Naive thymus-derived CD4-positive, alpha-beta T cell (primary cell): ENCODE measurements around the gene VSIR. TPM values are rescaled to one million over a fixed set of nuclear protein-coding genes. Genes with fewer than 3 reads are reported as not detected.

ENCODE experiments used
- ATAC-seq: fragments of 150-1000 bp; cut with Tn5 transposase; 2 replicates; pipeline ENCODE4 v1.10.0; 2021; ENCODE audit warnings: mild to moderate bottlenecking, moderate library complexity
- CTCF ChIA-PET: fragments of 350-600 bp; sonication (Branson Sonifier 250); formaldehyde crosslinking; loops from one replicate; lab custom pipeline; 2021; ENCODE audit warnings: antibody characterized with exemption; lab: Charles Lee
- POLR2A ChIA-PET: fragments of 350-600 bp; sonication (Branson Sonifier 250); formaldehyde crosslinking; loops from one replicate; lab custom pipeline; 2021; ENCODE audit warnings: antibody characterized with exemption, inconsistent platforms; lab: Charles Lee
- DNase-seq, 9 donors: peaks; one replicate each; pipeline versions ENCODE4 v3.0.0 to v3.0.0-alpha.2; 2020 to 2022; ENCODE audit warnings: mixed read lengths in 1 of 9
- H3K27ac ChIP-seq: one replicate; pipeline ENCODE4 v1.7.0; 2013; ENCODE audit warnings: mild to moderate bottlenecking, low read depth, low read length, moderate library complexity
- H3K27me3 ChIP-seq, 2 donors: one replicate each; pipeline ENCODE4 v1.7.0; 2013; ENCODE audit warnings: low read length in 2 of 2, mild to moderate bottlenecking in 2 of 2, moderate library complexity in 2 of 2; ENCODE audit not compliant: control insufficient read depth in 2 of 2, insufficient read depth in 2 of 2
- H3K36me3 ChIP-seq, 3 experiments: 1 replicate in 2 of 3; 2 replicates in 1 of 3; pipeline ENCODE4 v1.7.0; 2013; ENCODE audit warnings: low read length in 3 of 3, mild to moderate bottlenecking in 3 of 3, moderate library complexity in 1 of 3; ENCODE audit not compliant: insufficient read depth in 3 of 3, control insufficient read depth in 2 of 3
- H3K4me1 ChIP-seq, 2 donors: one replicate each; pipeline ENCODE4 v1.7.0; 2013; ENCODE audit warnings: low read length in 2 of 2, mild to moderate bottlenecking in 2 of 2, moderate library complexity in 1 of 2; ENCODE audit not compliant: control insufficient read depth in 2 of 2, insufficient read depth in 2 of 2
- H3K4me3 ChIP-seq: 2 replicates; pipeline ENCODE4 v1.7.0; 2013; ENCODE audit warnings: mild to moderate bottlenecking, low read length
- H3K9me3 ChIP-seq, 3 experiments: 1 replicate in 2 of 3; 2 replicates in 1 of 3; pipeline ENCODE4 v1.7.0; 2013; ENCODE audit warnings: low read length in 3 of 3; ENCODE audit not compliant: control insufficient read depth in 2 of 3
- H3K27ac Mint-ChIP-seq, 9 donors: one replicate each; pipeline ENCODE4 v1.8.0; 2020 to 2022; ENCODE audit warnings: mixed read lengths in 9 of 9, mild to moderate bottlenecking in 8 of 9, moderate library complexity in 5 of 9, inconsistent platforms in 2 of 9
- H3K27me3 Mint-ChIP-seq, 5 donors: one replicate each; pipeline ENCODE4 v1.8.0; 2021 to 2022; ENCODE audit warnings: mixed read lengths in 5 of 5, mild to moderate bottlenecking in 1 of 5
- H3K36me3 Mint-ChIP-seq, 5 donors: one replicate each; pipeline ENCODE4 v1.8.0; 2020 to 2022; ENCODE audit warnings: mixed read lengths in 5 of 5, mild to moderate bottlenecking in 3 of 5, inconsistent platforms in 1 of 5
- H3K4me1 Mint-ChIP-seq, 7 donors: one replicate each; pipeline ENCODE4 v1.8.0; 2020 to 2022; ENCODE audit warnings: mixed read lengths in 7 of 7, mild to moderate bottlenecking in 3 of 7, inconsistent platforms in 1 of 7
- H3K4me3 Mint-ChIP-seq, 10 donors: one replicate each; pipeline ENCODE4 v1.8.0; 2020 to 2022; ENCODE audit warnings: mild to moderate bottlenecking in 10 of 10, mixed read lengths in 10 of 10, moderate library complexity in 6 of 10, inconsistent platforms in 2 of 10
- H3K9me3 Mint-ChIP-seq, 11 donors: one replicate each; pipeline ENCODE4 v1.8.0; 2020 to 2022; ENCODE audit warnings: mixed read lengths in 11 of 11, mild to moderate bottlenecking in 4 of 11, inconsistent platforms in 1 of 11, moderate library complexity in 1 of 11
- intact Hi-C, 2 donors: fragments of 100-400 bp; cut with micrococcal nuclease; formaldehyde crosslinking; loops; one replicate each; pipeline ENCODE4 v1.15.1; 2023
- polyA plus RNA-seq, 2 donors: library from polyadenylated mRNA; unstranded; fragments of 300-500 nt; fragmentation: Illumina TruSeq; gene quantifications; one replicate each; pipeline ENCODE4 v1.2.3, GENCODE V29; 2021
- total RNA-seq, 6 experiments: library from RNA in 5 of 6; stranded (reverse) in 5 of 6; gene quantifications; 1 replicate in 5 of 6; 2 replicates in 1 of 6; pipeline ENCODE4 v1.2.3 and lab custom pipeline; 2021 to 2026

Gene VSIR
- total and polyA plus RNA-seq, 7 experiments from 2014 or later: 91.1 to 300 (median 124) TPM

DNA sequence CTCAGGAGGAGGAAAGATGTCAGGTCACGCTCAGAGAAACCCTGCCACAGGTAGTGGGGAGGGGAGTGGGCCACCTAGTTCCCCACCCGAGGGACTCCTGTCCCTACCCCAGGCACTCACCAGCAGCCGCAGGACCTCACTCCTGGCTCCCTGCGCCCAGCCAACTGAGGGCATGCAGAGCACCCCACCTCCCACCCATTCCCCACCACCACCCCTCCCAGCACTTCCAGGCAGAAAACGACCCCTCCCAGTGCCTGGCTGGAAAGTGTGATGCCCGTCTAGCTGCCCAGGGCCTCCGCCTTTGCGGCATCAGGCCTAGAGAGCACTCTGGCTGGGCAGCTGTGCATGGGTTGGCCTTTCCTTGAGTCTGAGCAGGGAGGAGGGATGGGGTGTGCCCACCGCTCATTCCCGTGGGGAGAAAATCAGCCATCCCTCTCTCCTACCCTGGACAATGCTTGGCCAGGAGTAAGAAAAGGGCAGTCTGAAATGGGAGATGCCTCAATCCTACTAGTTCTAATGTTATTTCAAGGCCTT is 55.1 kb downstream of the VSIR start:
- Mint-ChIP-seq H3K4me1 (peaks cover 30 to 74% (median 51%) of the 10 kb centered on the region in 7 donors), H3K36me3 (no peaks in the 10 kb centered on the region), H3K4me3 (no peak overlapping the region), H3K27ac (peak overlapping the region in 4 of 9 donors; percentile 21 to 69 (median 36)), H3K9me3 (peaks cover 0 to 1% (median 0%) of the 10 kb centered on the region in 11 donors), H3K27me3 (no peaks in the 10 kb centered on the region)
- Histone ChIP-seq H3K4me3 (no peak overlapping the region), H3K27ac (no peak overlapping the region), H3K27me3 (no peaks in the 10 kb centered on the region), H3K9me3 (no peaks in the 10 kb centered on the region), H3K4me1 (peaks cover 34 to 51% of the 10 kb centered on the region in 2 donors), H3K36me3 (no peaks in the 10 kb centered on the region)
- intact Hi-C loops: no loop called here
- ChIA-PET CTCF (interaction anchor here (1.4 to 3.8 kb wide), 2 partner anchors 10 to 55 kb away, joined by 4 to 25 read pairs; partner anchors contain the start of gene VSIR), POLR2A (interaction anchor here (0.7 to 23.5 kb wide), 7 partner anchors 9 to 186 kb away, joined by 3 to 521 read pairs (median 10); partner anchors contain the start of gene VSIR)
- ATAC-seq: no peak
- DNase-seq: no peak

GRCh38 chr10:71717551-71717951 is 55.8 kb downstream of the VSIR start:
- Histone ChIP-seq H3K4me1 (peaks cover 41 to 58% of the 10 kb centered on the region in 2 donors), H3K27ac (no peak overlapping the region), H3K4me3 (no peak overlapping the region), H3K27me3 (no peaks in the 10 kb centered on the region), H3K9me3 (no peaks in the 10 kb centered on the region), H3K36me3 (no peaks in the 10 kb centered on the region)
- H3K27me3 Mint-ChIP-seq: no peaks in the 10 kb centered on the region
- DNase-seq (no peak), ATAC-seq (no peak)
- CTCF ChIA-PET: interaction anchor here (0.7 to 3.8 kb wide), 4 partner anchors 10 to 178 kb away, joined by 3 to 25 read pairs (median 4); partner anchors contain the start of gene VSIR
- H3K36me3 Mint-ChIP-seq: no peaks in the 10 kb centered on the region
- peak overlapping the region in 1 of 10 donors; percentile 19 for H3K4me3 Mint-ChIP-seq
- H3K4me1 Mint-ChIP-seq: peaks cover 35 to 75% (median 51%) of the 10 kb centered on the region in 7 donors
- intact Hi-C loops: no loop called here
- peak overlapping the region in 7 of 9 donors; percentile 15 to 100 (median 72) for H3K27ac Mint-ChIP-seq
- no peaks in the 10 kb centered on the region for H3K9me3 Mint-ChIP-seq
- POLR2A ChIA-PET: interaction anchor here (0.8 to 23.5 kb wide), 7 partner anchors 10 to 56 kb away, joined by 3 to 521 read pairs (median 10); partner anchors contain the start of gene VSIR

DNA sequence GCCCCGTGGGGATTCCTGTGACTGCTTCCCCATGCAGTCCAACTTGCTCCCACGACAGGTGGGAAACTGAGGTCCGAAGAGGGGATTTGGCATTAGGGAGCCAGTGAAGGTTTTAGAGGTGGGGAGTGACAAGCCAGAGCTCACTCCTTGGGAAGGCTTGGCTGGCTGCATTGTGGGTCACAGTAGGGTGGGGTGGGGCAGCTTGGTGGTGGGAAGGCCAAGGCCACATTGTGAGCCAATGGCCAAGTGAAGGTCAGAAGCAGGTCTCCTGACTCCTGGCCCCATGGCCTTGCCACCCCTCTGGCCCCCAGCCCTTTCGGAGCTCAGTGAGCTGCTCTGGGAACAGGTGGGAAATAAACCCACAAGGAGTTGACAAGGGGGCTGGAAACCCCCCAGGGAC is 56.3 kb downstream of the VSIR start:
- H3K4me1 Mint-ChIP-seq: peaks cover 39 to 75% (median 51%) of the 10 kb centered on the region in 7 donors
- Histone ChIP-seq H3K9me3 (no peaks in the 10 kb centered on the region), H3K27me3 (no peaks in the 10 kb centered on the region), H3K36me3 (no peaks in the 10 kb centered on the region), H3K4me1 (peaks cover 46 to 63% of the 10 kb centered on the region in 2 donors), H3K4me3 (no peak overlapping the region), H3K27ac (no peak overlapping the region)
- ChIA-PET POLR2A (interaction anchor here (0.8 to 23.5 kb wide), 6 partner anchors 9 to 57 kb away, joined by 3 to 521 read pairs (median 29); partner anchors contain the start of gene VSIR), CTCF (interaction anchor here (0.7 to 3.8 kb wide), 3 partner anchors 9 to 179 kb away, joined by 3 to 25 read pairs (median 5); no protein-coding TSS in a partner anchor)
- H3K27me3 Mint-ChIP-seq: no peaks in the 10 kb centered on the region
- intact Hi-C loops: no loop called here
- H3K4me3 Mint-ChIP-seq: peak overlapping the region in 1 of 10 donors; percentile 19
- ATAC-seq (no peak), DNase-seq (no peak)
- no peaks in the 10 kb centered on the region for H3K9me3 Mint-ChIP-seq
- no peaks in the 10 kb centered on the region for H3K36me3 Mint-ChIP-seq
- H3K27ac Mint-ChIP-seq: peak overlapping the region in 6 of 9 donors; percentile 15 to 100 (median 50)

GRCh38 chr10:71716426-71716825 is 56.9 kb downstream of the VSIR start:
- H3K9me3 Mint-ChIP-seq: no peaks in the 10 kb centered on the region
- peak overlapping the region in 1 of 10 donors; percentile 20 for H3K4me3 Mint-ChIP-seq
- no peaks in the 10 kb centered on the region for H3K36me3 ChIP-seq
- H3K4me1 ChIP-seq: peaks cover 42 to 63% of the 10 kb centered on the region in 2 donors
- CTCF ChIA-PET: interaction anchor here (0.7 to 3.8 kb wide), 6 partner anchors 8 to 340 kb away, joined by 3 to 25 read pairs (median 4); no protein-coding TSS in a partner anchor
- H3K27ac ChIP-seq: peak overlapping the region; percentile 91
- H3K4me1 Mint-ChIP-seq: peaks cover 39 to 75% (median 51%) of the 10 kb centered on the region in 7 donors
- H3K27me3 Mint-ChIP-seq: no peaks in the 10 kb centered on the region
- ATAC-seq: no peak
- H3K9me3 ChIP-seq: no peaks in the 10 kb centered on the region
- H3K4me3 ChIP-seq: no peak overlapping the region
- no peak for DNase-seq
- peak overlapping the region in 7 of 9 donors; percentile 69 to 100 (median 78) for H3K27ac Mint-ChIP-seq
- H3K36me3 Mint-ChIP-seq: no peaks in the 10 kb centered on the region
- POLR2A ChIA-PET: interaction anchor here (0.9 to 23.5 kb wide), 5 partner anchors 11 to 57 kb away, joined by 4 to 521 read pairs (median 48); partner anchors contain the start of gene VSIR
- H3K27me3 ChIP-seq: no peaks in the 10 kb centered on the region
- intact Hi-C loops: no loop called here

DNA sequence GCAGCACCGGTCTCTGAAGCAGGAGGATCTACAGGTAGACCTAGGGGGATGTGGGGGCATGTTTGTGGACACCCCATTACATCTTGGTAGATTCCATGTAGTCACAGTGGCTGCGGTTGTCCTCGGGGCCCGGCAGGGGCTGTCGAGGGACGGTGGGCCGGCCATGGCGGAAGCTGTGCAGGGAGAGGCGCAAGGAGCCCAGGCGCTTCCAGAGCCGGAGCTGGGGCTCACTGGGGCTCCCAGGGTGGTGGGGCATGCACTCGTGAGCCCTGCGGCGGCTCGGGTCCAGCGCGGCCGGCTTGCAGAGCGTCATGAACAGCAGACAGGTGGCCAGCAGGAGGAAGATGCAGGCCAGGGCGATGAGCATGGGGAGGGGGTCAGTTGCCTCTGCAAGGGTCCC is 57.5 kb downstream of the VSIR start:
- Histone ChIP-seq H3K36me3 (no peaks in the 10 kb centered on the region), H3K9me3 (no peaks in the 10 kb centered on the region), H3K4me1 (peaks cover 42 to 63% of the 10 kb centered on the region in 2 donors), H3K4me3 (no peak overlapping the region), H3K27ac (peak overlapping the region; percentile 91), H3K27me3 (no peaks in the 10 kb centered on the region)
- no peaks in the 10 kb centered on the region for H3K27me3 Mint-ChIP-seq
- H3K4me1 Mint-ChIP-seq: peaks cover 40 to 73% (median 53%) of the 10 kb centered on the region in 7 donors
- no peaks in the 10 kb centered on the region for H3K9me3 Mint-ChIP-seq
- peak overlapping the region in 4 of 10 donors; percentile 23 to 86 (median 55) for H3K4me3 Mint-ChIP-seq
- no peak for ATAC-seq
- ChIA-PET POLR2A (interaction anchor here (0.9 to 23.5 kb wide), 6 partner anchors 10 to 58 kb away, joined by 4 to 521 read pairs (median 29); partner anchors contain the start of gene VSIR), CTCF (interaction anchor here (0.7 to 3.8 kb wide), 5 partner anchors 8 to 339 kb away, joined by 3 to 25 read pairs (median 4); no protein-coding TSS in a partner anchor)
- intact Hi-C loops: no loop called here
- H3K27ac Mint-ChIP-seq: peak overlapping the region; percentile 66 to 100 (median 85)
- DNase-seq: no peak
- H3K36me3 Mint-ChIP-seq: no peaks in the 10 kb centered on the region

DNA sequence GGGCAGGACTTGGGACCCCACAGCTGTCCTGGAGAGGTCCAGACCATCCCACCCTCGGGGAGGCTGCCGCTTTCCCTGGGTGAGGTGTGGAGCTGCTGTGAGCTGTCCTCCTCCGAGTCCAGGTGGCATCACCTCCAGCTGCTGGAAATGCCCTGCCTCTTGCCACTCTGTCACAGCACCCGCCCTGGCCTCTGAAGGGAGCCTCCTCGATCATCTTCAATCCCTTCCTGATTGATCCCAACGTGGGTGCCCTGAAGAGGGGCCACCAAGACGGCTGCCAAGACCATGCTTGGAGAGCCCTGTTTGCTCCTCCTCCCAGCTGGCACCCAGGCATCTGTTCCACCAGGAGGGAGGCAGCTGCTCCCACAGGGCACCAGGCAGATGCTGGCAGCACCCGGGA is 58.3 kb downstream of the VSIR start:
- peaks cover 37 to 74% (median 62%) of the 10 kb centered on the region in 7 donors for H3K4me1 Mint-ChIP-seq
- CTCF ChIA-PET: interaction anchor here (0.8 to 4.2 kb wide), 6 partner anchors 7 to 58 kb away, joined by 3 to 25 read pairs (median 18); partner anchors contain the start of gene VSIR
- no peaks in the 10 kb centered on the region for H3K36me3 Mint-ChIP-seq
- no peak for ATAC-seq
- intact Hi-C loops: no loop called here
- Histone ChIP-seq H3K9me3 (no peaks in the 10 kb centered on the region), H3K4me1 (peaks cover 42 to 63% of the 10 kb centered on the region in 2 donors), H3K27me3 (no peaks in the 10 kb centered on the region), H3K4me3 (peak overlapping the region; percentile 9), H3K36me3 (no peaks in the 10 kb centered on the region), H3K27ac (peak overlapping the region; percentile 91)
- no peak for DNase-seq
- POLR2A ChIA-PET: interaction anchor here (1.9 to 23.5 kb wide), 5 partner anchors 9 to 58 kb away, joined by 8 to 521 read pairs (median 54); partner anchors contain the start of gene VSIR
- no peaks in the 10 kb centered on the region for H3K9me3 Mint-ChIP-seq
- H3K4me3 Mint-ChIP-seq: peak overlapping the region in 5 of 10 donors; percentile 40 to 86 (median 47)
- H3K27me3 Mint-ChIP-seq: no peaks in the 10 kb centered on the region
- peak overlapping the region; percentile 76 to 100 (median 98) for H3K27ac Mint-ChIP-seq
